ENCODE measurements around the gene LRRC1. TPM values are rescaled to one million over a fixed set of nuclear protein-coding genes. Genes with fewer than 3 reads are reported as not detected.

Gene LRRC1
- total RNA-seq, 1 donor from 2014 or later = 16.3 TPM

- no peaks in the 10 kb centered on the region for H3K9me3 ChIP-seq
- H3K27me3 ChIP-seq = no peaks in the 10 kb centered on the region
- peaks cover 0 to 9% of the 10 kb centered on the region in 2 donors for H3K4me1 ChIP-seq
- intact Hi-C loops (cut with DNase I) = no loop called here
- H3K4me3 ChIP-seq = no peak overlapping the region
- no peak for TF ChIP-seq CTCF (IDR thresholded peaks at IDR 0.05)
- no peaks in the 10 kb centered on the region for H3K36me3 ChIP-seq
- no peak overlapping the region for H3K27ac ChIP-seq
- DNase-seq (ENCODE audit: low spot score in 2 of 2) = no peak
Observed at GRCh38 chr6:53851561-53851960, 56.8 kb downstream of the LRRC1 start.

DNA sequence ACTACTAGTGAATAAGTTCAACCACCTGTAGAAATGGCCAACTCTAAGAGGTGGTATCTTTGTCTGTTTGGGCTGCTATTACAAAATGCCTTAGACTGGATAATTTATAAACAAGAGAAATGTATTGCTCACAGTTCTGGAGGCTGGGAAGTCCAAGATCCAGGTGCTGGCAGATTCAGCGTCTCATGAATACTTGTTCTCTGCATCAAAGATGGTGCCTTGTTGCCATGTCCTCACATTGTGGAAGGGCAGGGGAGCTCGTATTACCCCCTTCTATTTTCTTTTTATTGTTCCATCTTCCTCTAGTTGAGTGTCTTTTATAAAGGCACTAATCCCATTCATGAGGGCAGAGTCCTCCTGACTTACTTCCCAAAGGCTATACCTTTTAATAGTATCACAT is 58.0 kb downstream of the LRRC1 start:
- Histone ChIP-seq H3K9me3 (no peaks in the 10 kb centered on the region), H3K27ac (no peak overlapping the region), H3K4me1 (peaks cover 0 to 9% of the 10 kb centered on the region in 2 donors), H3K27me3 (no peaks in the 10 kb centered on the region), H3K4me3 (no peak overlapping the region), H3K36me3 (no peaks in the 10 kb centered on the region)
- no peak for TF ChIP-seq CTCF (IDR thresholded peaks at IDR 0.05)
- intact Hi-C loops (cut with DNase I) = no loop called here
- DNase-seq (ENCODE audit: low spot score in 2 of 2) = no peak

DNA sequence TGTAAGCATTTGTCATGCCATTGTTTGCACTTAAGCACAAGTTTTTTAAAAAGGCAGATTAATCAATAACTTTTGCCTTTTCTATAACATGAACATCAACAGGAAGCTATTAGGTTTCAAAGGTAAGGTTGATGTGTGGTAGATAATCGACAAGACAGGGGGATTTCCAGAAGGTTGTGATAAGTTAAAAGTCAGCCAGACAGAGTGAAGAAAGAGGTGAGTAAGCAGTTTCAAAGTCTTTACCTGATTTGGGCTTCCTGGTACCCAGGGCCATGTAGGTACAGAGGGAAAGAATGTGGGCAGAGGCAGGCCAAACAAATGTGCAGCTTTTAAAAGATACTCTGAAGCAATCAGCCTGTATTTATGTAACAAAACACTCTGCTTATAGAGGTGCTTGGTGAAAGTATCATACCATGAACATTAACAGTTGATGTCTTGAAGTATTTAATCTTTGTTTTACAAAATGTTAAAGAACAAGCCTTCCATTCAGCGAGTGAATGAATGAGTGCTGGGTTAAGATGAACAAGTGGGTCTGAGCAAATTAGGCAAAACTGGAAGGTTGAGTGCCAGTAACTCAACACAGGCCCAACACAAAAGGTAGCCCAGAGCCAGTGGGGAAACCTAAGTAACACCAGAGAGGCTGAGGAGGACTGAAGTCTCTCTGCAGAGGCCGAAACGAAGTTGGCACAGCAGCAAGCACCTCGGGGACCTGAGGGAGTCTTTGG is 60.2 kb downstream of the LRRC1 start:
- Histone ChIP-seq H3K27me3 (no peaks in the 10 kb centered on the region), H3K27ac (no peak overlapping the region), H3K9me3 (no peaks in the 10 kb centered on the region), H3K4me3 (no peak overlapping the region), H3K4me1 (peaks cover 0 to 9% of the 10 kb centered on the region in 2 donors), H3K36me3 (no peaks in the 10 kb centered on the region)
- DNase-seq (ENCODE audit: low spot score in 2 of 2) = no peak
- no peak for TF ChIP-seq CTCF (IDR thresholded peaks at IDR 0.05)
- intact Hi-C loops (cut with DNase I) = no loop called here

GRCh38 chr6:53855940-53856339 is 61.1 kb downstream of the LRRC1 start:
- H3K36me3 ChIP-seq = no peaks in the 10 kb centered on the region
- H3K4me1 ChIP-seq = peaks cover 0 to 9% of the 10 kb centered on the region in 2 donors
- H3K4me3 ChIP-seq = no peak overlapping the region
- no peaks in the 10 kb centered on the region for H3K27me3 ChIP-seq
- no peaks in the 10 kb centered on the region for H3K9me3 ChIP-seq
- no peak for TF ChIP-seq CTCF (IDR thresholded peaks at IDR 0.05)
- intact Hi-C loops (cut with DNase I) = no loop called here
- H3K27ac ChIP-seq = no peak overlapping the region
- DNase-seq (ENCODE audit: low spot score in 2 of 2) = no peak

DNA sequence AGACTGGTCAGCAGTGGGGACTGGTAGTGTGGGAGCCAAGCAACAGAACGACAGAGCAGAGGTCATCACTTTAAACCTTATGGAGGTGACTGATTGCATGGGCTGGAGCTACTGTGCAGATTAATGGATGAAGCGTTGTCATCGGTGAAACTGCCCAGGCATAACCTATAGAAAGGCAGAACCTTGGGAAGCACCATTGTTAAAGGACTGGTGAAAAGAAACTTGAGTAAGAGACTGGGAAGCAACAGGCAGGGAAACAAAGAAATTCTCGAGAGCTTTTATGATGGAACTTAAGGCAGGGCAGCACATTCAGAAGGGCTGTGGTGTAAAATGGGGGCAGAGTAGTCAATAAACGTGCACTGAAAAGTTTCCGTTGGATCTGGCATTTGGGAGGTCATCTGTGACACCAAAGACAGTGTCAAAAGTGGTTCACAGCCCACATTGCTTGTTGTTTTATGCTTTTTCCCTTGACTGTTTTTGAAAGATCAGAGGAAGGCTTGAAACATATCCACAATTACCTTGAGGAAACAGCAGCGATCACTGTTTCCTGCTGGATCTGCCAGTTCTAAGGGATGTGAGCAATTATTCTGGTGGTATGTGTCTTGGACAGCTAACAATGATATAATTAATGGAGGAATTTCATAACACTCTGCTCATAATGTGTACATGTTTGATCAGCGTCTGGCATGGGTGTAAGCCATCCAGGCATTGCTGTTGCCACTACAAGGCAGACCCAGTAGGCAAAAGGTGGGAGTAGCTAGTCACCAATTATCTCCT is 62.7 kb downstream of the LRRC1 start:
- H3K4me1 ChIP-seq = peaks cover 0 to 12% of the 10 kb centered on the region in 2 donors
- no peak for TF ChIP-seq CTCF (IDR thresholded peaks at IDR 0.05)
- no peaks in the 10 kb centered on the region for H3K27me3 ChIP-seq
- intact Hi-C loops (cut with DNase I) = no loop called here
- no peaks in the 10 kb centered on the region for H3K9me3 ChIP-seq
- H3K27ac ChIP-seq = no peak overlapping the region
- no peak for DNase-seq (ENCODE audit: low spot score in 2 of 2)
- no peaks in the 10 kb centered on the region for H3K36me3 ChIP-seq
- H3K4me3 ChIP-seq = no peak overlapping the region

Measured in ascending aorta (tissue), 2 donors.